Mononuclear cell (primary cell): ENCODE measurements around the gene TNS1. TPM values are rescaled to one million over a fixed set of nuclear protein-coding genes. Genes with fewer than 3 reads are reported as not detected.

ENCODE experiments used
- H3K27me3 ChIP-seq: 2 replicates; pipeline ENCODE4 v1.6.0; 2011; ENCODE audit warnings: low read length, control low read depth; ENCODE audit not compliant: insufficient read depth
- H3K4me1 ChIP-seq: 2 replicates; pipeline ENCODE4 v1.5.1; 2011; ENCODE audit warnings: mild to moderate bottlenecking, low read length, control low read depth; ENCODE audit not compliant: insufficient read depth
- H3K4me3 ChIP-seq: 2 replicates; pipeline ENCODE4 v1.5.1; 2011; ENCODE audit warnings: mild to moderate bottlenecking, low read length, moderate library complexity
- H3K9me3 ChIP-seq: 2 replicates; pipeline ENCODE4 v1.5.1; 2011; ENCODE audit warnings: low read depth, mild to moderate bottlenecking, control low read depth, low read length
- total RNA-seq: library from RNA; depleted of rRNA; stranded (reverse); fragments of >200 nt; gene quantifications from one replicate; pipeline ENCODE4 v1.2.3, GENCODE V29; 2012

TNS1 gene
- total RNA-seq, 1 donor, result 3.5 TPM

- no peaks in the 10 kb centered on the region for H3K9me3 ChIP-seq
- H3K27me3 ChIP-seq, result no peaks in the 10 kb centered on the region
- no peak overlapping the region for H3K4me3 ChIP-seq
- peaks cover 31% of the 10 kb centered on the region for H3K4me1 ChIP-seq
These were observed 100.2 kb downstream of the TNS1 start for GRCh38 chr2:217902379-217903141.

DNA sequence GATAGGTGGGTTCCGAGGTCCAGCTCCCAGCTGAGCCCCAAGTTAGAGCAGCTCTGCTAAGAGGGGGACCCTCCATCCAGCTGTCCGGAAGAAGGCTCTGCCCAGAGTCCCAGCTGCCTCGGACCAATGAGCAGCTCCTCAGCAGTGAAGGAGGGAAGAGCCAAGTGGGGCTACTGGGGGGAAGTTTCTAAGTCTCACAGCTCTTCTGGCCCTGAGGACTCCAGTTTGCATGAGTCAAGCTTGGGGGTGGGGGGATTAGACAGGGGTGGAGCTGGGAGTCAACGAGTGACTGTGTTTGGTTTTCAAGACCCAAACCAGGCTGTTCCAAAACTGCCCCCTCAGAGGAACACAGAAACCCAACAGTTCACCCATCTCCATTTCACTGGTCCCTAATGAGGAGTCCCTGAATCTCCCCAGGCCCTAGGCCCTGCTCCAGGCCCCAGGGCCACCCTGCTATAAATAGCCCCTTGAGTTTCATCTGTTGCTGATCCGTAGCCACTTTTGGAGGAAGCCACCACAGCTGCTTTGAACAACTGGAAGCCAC is 100.9 kb downstream of the TNS1 start:
- H3K4me1 ChIP-seq, result peaks cover 31% of the 10 kb centered on the region
- H3K27me3 ChIP-seq, result no peaks in the 10 kb centered on the region
- no peaks in the 10 kb centered on the region for H3K9me3 ChIP-seq
- H3K4me3 ChIP-seq, result no peak overlapping the region

- no peaks in the 10 kb centered on the region for H3K9me3 ChIP-seq
- H3K27me3 ChIP-seq, result no peaks in the 10 kb centered on the region
- H3K4me3 ChIP-seq, result no peak overlapping the region
- H3K4me1 ChIP-seq, result peaks cover 27% of the 10 kb centered on the region
These were observed 101.4 kb downstream of the TNS1 start for GRCh38 chr2:217901400-217901799.

- H3K27me3 ChIP-seq, result no peaks in the 10 kb centered on the region
- peaks cover 27% of the 10 kb centered on the region for H3K4me1 ChIP-seq
- no peaks in the 10 kb centered on the region for H3K9me3 ChIP-seq
- no peak overlapping the region for H3K4me3 ChIP-seq
These were observed 101.9 kb downstream of the TNS1 start for GRCh38 chr2:217900780-217901360.

- Histone ChIP-seq H3K27me3 (no peaks in the 10 kb centered on the region), H3K4me3 (no peak overlapping the region), H3K4me1 (peaks cover 21% of the 10 kb centered on the region), H3K9me3 (no peaks in the 10 kb centered on the region)
These were observed 102.6 kb downstream of the TNS1 start for GRCh38 chr2:217900010-217900779.

DNA sequence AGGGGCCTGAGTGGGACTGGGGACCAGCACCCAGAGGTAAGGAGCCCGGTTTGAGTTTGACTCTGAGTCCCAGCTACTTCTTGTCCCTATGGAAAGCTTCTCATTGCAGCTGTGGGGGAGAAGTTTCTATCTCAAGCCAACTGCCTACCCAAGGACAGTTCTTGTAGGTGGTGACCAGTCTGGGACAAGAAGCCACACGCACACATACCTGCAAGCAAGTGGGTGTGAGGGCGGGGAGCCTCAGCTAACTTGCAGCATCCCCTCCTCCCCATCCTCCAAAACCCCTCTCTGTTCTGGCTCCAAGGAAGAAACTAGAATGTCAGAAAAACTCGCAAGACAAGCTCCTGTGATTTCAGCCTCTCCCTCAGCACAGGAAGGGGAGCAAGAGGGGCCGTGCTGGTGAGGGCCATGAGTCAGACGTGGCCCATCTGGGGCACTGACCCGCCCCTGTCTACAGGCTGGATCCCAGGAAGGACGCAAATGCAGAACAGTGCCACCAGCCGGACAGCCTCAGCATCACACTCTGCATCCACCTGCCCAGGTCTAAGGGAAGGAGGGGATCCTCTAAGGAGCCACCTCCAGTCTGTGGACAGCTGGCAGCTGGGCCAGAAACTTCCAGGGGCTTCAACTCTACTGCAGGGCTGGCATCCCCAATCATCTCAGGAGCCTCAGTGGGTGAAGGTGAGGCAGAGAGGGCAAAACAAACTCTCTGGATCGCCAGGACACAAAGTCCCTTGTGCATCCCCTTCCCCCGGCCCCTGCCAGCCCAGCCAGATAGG is 103.4 kb downstream of the TNS1 start:
- Histone ChIP-seq H3K4me3 (no peak overlapping the region), H3K4me1 (peaks cover 18% of the 10 kb centered on the region), H3K9me3 (no peaks in the 10 kb centered on the region), H3K27me3 (no peaks in the 10 kb centered on the region)

GRCh38 chr2:217897816-217898806 is 104.7 kb downstream of the TNS1 start:
- Histone ChIP-seq H3K9me3 (no peaks in the 10 kb centered on the region), H3K27me3 (no peaks in the 10 kb centered on the region), H3K4me1 (peaks cover 12% of the 10 kb centered on the region), H3K4me3 (no peak overlapping the region)

GRCh38 chr2:217897091-217897715 is 105.6 kb downstream of the TNS1 start:
- no peak overlapping the region for H3K4me3 ChIP-seq
- H3K9me3 ChIP-seq, result no peaks in the 10 kb centered on the region

GRCh38 chr2:217895070-217895635 is 107.6 kb downstream of the TNS1 start:
- H3K4me3 ChIP-seq, result no peak overlapping the region
- H3K27me3 ChIP-seq, result no peaks in the 10 kb centered on the region
- no peaks in the 10 kb centered on the region for H3K4me1 ChIP-seq
- no peaks in the 10 kb centered on the region for H3K9me3 ChIP-seq

More at GRCh38 chr2:217897091-217897715, 105.6 kb downstream of the TNS1 start:
- Histone ChIP-seq H3K27me3 (no peaks in the 10 kb centered on the region), H3K4me1 (peaks cover 3% of the 10 kb centered on the region)

- no peaks in the 10 kb centered on the region for H3K4me1 ChIP-seq
- no peaks in the 10 kb centered on the region for H3K27me3 ChIP-seq
- H3K9me3 ChIP-seq, result no peaks in the 10 kb centered on the region
- no peak overlapping the region for H3K4me3 ChIP-seq
These were observed 109.4 kb downstream of the TNS1 start for GRCh38 chr2:217893440-217893839.

DNA sequence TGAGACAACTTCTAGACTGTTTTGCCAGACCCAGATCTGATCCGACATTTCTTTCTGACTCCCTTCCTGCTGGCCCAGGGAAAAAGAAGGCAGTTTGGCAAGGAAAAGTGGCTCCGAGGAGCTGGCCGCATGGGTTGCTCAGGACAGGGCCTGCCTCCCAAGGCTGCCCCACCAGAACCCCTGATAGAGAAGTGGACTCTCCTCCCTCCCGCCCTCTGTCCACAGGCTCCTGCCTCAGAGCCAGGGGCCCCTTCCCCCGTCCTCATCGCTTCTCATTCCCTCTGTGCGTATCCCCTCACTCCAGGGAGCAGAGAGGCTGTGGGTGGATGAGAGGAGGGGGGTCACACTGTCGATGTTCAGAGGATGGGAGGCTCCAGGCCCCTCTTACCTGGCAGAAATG is 110.2 kb downstream of the TNS1 start:
- Histone ChIP-seq H3K9me3 (no peaks in the 10 kb centered on the region), H3K4me3 (no peak overlapping the region), H3K4me1 (no peaks in the 10 kb centered on the region), H3K27me3 (no peaks in the 10 kb centered on the region)

DNA sequence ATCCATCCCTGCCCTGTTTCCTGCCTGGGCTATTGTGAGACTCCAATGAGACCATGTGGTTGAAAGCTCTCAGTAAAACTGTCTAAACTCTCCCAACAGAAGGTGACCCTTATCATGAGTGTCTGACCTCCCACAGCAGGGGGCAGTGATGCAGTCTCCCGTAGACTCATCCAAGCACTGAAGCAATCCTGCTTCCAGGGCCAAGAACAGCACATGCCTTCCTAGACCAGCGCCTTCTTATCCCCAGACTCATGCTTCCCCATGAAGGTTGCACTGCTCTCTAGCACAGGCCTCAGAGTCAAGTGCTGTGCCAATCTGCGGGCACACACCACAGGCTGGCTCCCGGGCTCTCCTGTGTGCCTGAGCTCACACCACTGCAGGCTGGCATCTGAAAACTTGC is 112.3 kb downstream of the TNS1 start:
- Histone ChIP-seq H3K4me1 (peaks cover 10% of the 10 kb centered on the region), H3K27me3 (no peaks in the 10 kb centered on the region), H3K9me3 (no peaks in the 10 kb centered on the region), H3K4me3 (no peak overlapping the region)

DNA sequence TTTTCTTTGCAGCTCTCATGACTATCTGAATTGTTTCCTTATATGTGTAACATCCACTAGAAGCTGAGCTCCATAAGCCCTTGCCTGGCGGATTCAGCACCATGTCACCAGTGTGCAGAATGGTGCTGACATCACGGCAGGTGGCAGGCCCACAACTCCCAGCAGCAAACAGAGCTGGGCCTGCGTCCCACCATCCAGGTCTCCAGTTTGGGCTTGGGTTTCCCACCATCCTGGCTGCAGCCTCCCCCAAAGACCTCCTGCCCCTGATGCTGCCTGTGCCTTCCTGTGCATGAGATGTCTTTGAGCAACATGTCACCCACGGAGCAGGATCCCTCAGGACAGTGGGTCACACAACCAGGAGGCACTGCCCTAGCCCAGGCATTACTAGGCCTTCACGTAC is 113.1 kb downstream of the TNS1 start:
- peaks cover 10% of the 10 kb centered on the region for H3K4me1 ChIP-seq
- no peaks in the 10 kb centered on the region for H3K9me3 ChIP-seq
- H3K4me3 ChIP-seq, result no peak overlapping the region
- H3K27me3 ChIP-seq, result no peaks in the 10 kb centered on the region
